Ectodermal cell (in vitro differentiated cells): Measurements from ENCODE around the gene BPI. TPM values are rescaled to one million over a fixed set of nuclear protein-coding genes. Genes with fewer than 3 reads are reported as not detected.
"Not testable (repeated sequence)": the region's sequence is repeated elsewhere in the genome, so short reads cannot be mapped to it uniquely, and the experiment has no call there.

Experiments
- H3K27ac ChIP-seq: 2 replicates; pipeline ENCODE4 v1.7.0; 2013; ENCODE audit warnings: mild to moderate bottlenecking, low read depth, low read length; ENCODE audit not compliant: insufficient read depth, poor library complexity, severe bottlenecking
- H3K27me3 ChIP-seq: 2 replicates; pipeline ENCODE4 v1.7.0; 2013; ENCODE audit warnings: mild to moderate bottlenecking, low read length; ENCODE audit not compliant: insufficient read depth, control insufficient read depth, poor library complexity, severe bottlenecking
- H3K36me3 ChIP-seq: one replicate; pipeline ENCODE4 v1.7.0; 2013; ENCODE audit warnings: low read length; ENCODE audit not compliant: control insufficient read depth, insufficient read depth
- H3K4me1 ChIP-seq: one replicate; pipeline ENCODE4 v1.7.0; 2013; ENCODE audit warnings: low read length; ENCODE audit not compliant: control insufficient read depth, insufficient read depth
- H3K4me3 ChIP-seq: 2 replicates; pipeline ENCODE4 v1.7.0; 2013; ENCODE audit warnings: low read depth, low read length, control low read depth; ENCODE audit not compliant: insufficient read depth
- H3K9me3 ChIP-seq: 2 replicates; pipeline ENCODE4 v1.7.0; 2013; ENCODE audit warnings: mild to moderate bottlenecking, low read length, moderate library complexity; ENCODE audit not compliant: control insufficient read depth
- whole genome bisulfite sequencing, 2 experiments: methylation state at CpG; one replicate each; pipeline ENCODE4 v1.1.7; 2013; ENCODE audit warnings: missing lambda C conversion rate in 2 of 2; 5-methylcytosine and 5-hydroxymethylcytosine counted together
- polyA plus RNA-seq, 4 experiments: library from polyadenylated mRNA; stranded (reverse); fragments of 50-300 nt; gene quantifications; one replicate each; pipeline ENCODE4 v1.2.3, GENCODE V29; 2013

Gene BPI
- polyA plus RNA-seq (2013, experiment 1 of 4): not detected
- polyA plus RNA-seq (2013, experiment 2 of 4): not detected
- polyA plus RNA-seq (2013, experiment 3 of 4): not detected
- polyA plus RNA-seq (2013, experiment 4 of 4): not detected

DNA sequence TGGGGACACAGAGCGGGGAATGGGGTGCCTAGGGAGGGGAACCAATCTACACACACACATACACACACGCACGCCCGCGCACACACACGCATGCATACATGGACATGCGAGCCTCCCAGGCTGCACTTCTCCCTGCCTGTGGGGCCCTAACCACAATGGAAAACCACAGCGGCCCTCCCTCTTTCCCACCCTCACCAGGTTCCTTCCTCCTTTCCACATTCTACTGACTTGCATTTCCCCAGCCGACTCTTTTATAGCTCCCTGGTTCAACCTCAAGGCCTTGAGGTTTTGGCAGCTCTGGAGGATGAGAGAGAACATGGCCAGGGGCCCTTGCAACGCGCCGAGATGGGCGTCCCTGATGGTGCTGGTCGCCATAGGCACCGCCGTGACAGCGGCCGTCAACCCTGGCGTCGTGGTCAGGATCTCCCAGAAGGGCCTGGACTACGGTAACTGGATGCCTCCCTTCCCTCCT lies at the start of gene BPI:
Gene BPI (plus strand): TSS at position 249 of the 472 bp plus-strand sequence. CDS start 68 bp downstream, at position 317.
- Histone ChIP-seq H3K27me3 (no peaks in the 10 kb centered on the region), H3K27ac (no peak within 1 kb of the TSS), H3K9me3 (no peaks in the 10 kb centered on the region), H3K4me1 (peaks cover 4% of the 10 kb centered on the region), H3K36me3 (no peaks in the 10 kb centered on the region), H3K4me3 (no peak within 1 kb of the TSS)
- 87 to 88% methylated on average over 21 of the region's 21 CpGs for WGBS, 2 experiments

DNA sequence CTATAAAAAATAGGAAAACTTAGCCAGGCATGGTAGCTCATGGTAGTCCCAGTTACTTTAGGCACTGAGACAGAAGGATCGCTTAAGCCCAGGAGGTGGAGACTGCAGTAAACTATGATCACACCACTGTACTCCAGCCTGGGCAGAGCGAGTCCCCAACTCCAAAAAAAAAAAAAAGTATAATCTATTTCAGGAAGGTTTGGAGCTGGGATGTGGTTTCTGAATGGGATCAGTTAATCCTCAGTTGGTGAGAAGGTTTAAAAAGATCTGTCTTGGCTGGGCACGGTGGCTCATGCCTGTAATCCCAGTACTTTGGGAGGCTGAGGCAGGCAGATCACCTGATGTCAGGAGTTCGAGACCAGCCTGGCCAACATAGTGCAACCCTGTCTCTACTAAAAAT lies 49.3 kb upstream of the BPI start:
- H3K36me3 ChIP-seq, H3K9me3 ChIP-seq, H3K27me3 ChIP-seq, H3K4me3 ChIP-seq, H3K27ac ChIP-seq: not testable (repeated sequence)
- WGBS, 2 experiments: 89 to 94% methylated on average over 4 of the region's 4 CpGs
- peaks cover 11% of the 10 kb centered on the region for H3K4me1 ChIP-seq

DNA sequence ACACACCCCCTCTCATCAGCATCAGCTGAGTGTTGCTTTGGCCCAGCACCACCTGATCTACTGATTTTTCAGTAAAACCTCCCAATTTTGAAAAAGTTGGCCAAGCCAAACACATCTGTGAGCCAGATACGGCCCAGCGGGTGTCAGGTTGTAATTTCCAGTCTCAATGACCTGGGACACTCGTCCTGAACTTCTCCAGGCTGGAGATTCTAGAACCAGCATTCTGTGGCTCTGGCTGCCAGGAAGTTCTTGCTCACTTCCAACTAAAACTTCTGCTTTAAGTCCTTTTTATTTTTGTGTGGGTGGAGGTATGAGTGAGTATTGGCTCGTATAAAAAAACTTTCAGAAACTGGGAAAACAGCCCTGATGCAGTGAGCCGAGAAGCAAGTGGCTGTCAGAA lies 48.6 kb upstream of the BPI start:
- 89 to 90% methylated on average over 5 of the region's 5 CpGs for WGBS, 2 experiments
- H3K4me1 ChIP-seq: peaks cover 18% of the 10 kb centered on the region
- H3K4me3 ChIP-seq: no peak overlapping the region
- H3K27me3 ChIP-seq: peaks cover 7% of the 10 kb centered on the region
- no peaks in the 10 kb centered on the region for H3K9me3 ChIP-seq
- no peak overlapping the region for H3K27ac ChIP-seq
- no peaks in the 10 kb centered on the region for H3K36me3 ChIP-seq

DNA sequence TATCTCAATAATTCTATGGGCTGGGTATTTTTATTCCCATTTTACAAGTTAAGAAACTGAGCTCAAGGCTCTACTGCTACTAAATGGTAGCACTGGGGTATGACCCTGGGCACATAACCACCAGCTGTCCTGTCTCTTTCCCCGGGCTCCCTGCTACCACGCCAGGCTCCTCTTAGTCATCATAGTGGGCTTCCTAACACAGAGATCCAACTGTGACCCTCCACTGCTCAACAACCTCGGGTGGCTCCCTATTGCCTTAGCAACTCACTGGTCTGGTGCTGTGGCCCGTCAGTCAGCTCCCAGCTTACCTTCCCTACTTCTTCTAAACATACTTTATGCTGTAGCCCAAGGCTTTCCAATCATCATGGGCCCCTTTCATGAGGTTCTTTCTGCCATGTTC lies 47.9 kb upstream of the BPI start:
- H3K9me3 ChIP-seq: no peaks in the 10 kb centered on the region
- H3K36me3 ChIP-seq: no peaks in the 10 kb centered on the region
- peaks cover 12% of the 10 kb centered on the region for H3K27me3 ChIP-seq
- H3K4me1 ChIP-seq: peaks cover 18% of the 10 kb centered on the region
- H3K4me3 ChIP-seq: no peak overlapping the region
- WGBS, 2 experiments: 93 to 95% methylated on average over 4 of the region's 4 CpGs
- H3K27ac ChIP-seq: no peak overlapping the region

DNA sequence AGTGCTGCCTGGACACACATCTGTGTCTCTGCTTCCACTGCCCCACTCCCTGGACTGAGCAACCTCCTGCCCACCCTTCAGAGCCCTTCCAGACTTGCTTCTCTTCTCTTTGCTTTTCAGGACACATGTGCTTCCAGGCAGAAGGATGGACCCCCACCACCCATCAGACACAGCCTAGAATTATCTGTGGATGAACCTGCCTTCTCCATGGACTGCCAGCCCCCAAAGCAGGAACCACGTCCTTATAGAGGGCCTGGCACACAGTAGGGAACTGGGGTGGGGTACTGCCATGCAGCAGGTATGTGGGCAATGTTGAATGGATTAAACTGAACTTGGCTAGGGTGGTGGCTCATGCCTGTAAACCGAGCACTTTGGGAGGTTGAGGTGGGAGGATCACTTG lies 47.0 kb upstream of the BPI start:
- peaks cover 13% of the 10 kb centered on the region for H3K27me3 ChIP-seq
- WGBS, 2 experiments: 89 to 95% methylated on average over 2 of the region's 2 CpGs
- H3K9me3 ChIP-seq: no peaks in the 10 kb centered on the region
- no peaks in the 10 kb centered on the region for H3K36me3 ChIP-seq
- no peak overlapping the region for H3K27ac ChIP-seq
- H3K4me1 ChIP-seq: peaks cover 18% of the 10 kb centered on the region
- no peak overlapping the region for H3K4me3 ChIP-seq

DNA sequence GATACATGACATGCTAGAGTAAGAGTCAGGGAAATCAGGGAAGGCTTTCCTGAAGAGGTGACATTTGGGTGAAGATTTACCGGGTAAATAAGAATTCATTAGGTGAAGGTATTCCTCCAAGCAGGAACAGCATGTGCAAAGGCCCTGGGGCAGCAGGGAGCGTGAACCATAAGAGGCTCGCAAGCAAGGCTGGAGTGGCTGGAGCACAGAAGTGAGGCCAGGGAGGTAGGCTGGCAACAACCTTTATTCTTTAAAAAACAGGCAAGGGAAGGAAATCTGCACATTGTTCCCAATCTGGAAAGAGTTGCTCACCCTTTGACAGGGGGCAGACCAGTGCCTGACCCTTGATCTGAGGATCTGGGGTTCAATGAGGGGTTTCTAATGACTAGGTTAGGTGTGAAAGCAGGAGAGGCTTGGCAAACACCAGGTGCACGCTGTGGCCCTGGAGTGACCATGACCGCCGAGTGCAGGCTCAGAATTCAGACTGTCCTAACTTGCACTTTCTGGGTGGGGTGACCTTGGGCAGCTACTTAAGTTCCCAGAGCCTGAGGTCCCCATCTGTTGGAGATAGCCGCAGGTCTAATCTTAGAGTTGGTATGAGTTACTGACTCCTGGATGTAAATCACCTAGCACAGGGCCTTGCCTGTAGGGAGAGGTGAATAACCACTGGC lies 45.3 kb upstream of the BPI start:
- Histone ChIP-seq H3K4me3 (no peak overlapping the region), H3K27ac (no peak overlapping the region), H3K36me3 (no peaks in the 10 kb centered on the region), H3K27me3 (peaks cover 13% of the 10 kb centered on the region), H3K9me3 (no peaks in the 10 kb centered on the region), H3K4me1 (peaks cover 7% of the 10 kb centered on the region)
- 93 to 97% methylated on average over 7 of the region's 7 CpGs for WGBS, 2 experiments

DNA sequence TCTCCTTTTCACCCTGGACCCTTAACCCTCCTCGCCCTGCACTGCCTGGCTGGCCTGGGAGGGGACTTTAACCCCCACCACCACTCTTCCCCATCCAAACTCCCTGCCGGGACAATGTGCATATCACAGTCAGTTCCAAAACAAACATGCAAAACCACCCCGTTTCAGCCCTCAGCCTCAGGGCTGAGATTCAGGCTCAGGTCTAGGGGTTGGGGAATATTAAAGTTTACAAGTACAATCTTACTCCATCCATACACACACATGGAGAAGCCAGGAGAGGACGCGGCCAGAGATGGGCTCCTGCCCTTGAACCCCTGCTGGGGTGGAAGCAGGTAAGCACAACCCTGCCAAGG lies 44.0 kb upstream of the BPI start:
- 17 to 26% methylated on average over 4 to 5 of the region's 5 CpGs for WGBS, 2 experiments
- no peaks in the 10 kb centered on the region for H3K36me3 ChIP-seq
- H3K4me1 ChIP-seq: peaks cover 7% of the 10 kb centered on the region
- H3K27ac ChIP-seq: no peak overlapping the region
- no peaks in the 10 kb centered on the region for H3K9me3 ChIP-seq
- peak overlapping the region; percentile 39 for H3K4me3 ChIP-seq
- peaks cover 13% of the 10 kb centered on the region for H3K27me3 ChIP-seq

DNA sequence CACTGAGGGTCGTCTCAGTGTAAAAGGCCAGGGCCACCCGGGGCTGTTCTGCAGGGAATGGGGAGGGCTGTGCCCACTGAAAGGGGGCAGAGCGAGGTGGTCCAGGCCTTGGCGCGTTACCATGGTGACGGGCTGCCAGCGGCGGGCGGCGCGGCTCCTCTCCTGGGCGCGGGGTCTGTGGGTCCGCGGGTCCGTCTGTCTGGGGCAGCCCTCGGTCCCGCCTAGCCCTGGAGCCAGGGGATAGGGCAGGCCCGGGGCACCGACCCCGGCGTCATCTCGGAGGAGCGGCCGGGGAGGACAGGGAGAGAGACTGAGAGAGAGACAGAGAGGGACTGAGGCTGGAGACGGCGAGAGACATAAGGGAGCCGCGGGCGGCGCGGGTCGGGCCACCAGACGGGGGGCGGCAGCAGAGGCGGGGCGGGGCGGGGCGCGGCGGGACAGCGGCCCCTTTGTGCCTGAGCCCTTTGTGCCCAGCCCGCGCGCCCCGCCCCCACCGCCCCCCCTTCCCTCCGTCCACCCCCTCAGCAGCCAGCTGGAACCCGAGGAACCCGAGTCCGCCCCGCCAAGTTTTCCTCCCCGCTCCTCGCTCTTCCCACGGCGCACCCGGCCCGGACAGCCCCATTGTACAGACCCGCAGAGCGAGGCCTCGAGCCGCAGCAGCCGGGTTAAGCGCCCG lies 43.4 kb upstream of the BPI start, which contains the start of gene KIAA1755:
Gene KIAA1755 (minus strand): TSS at position 358 of the 676 bp plus-strand sequence. CDS start 235 bp downstream, at position 123.
- WGBS, 2 experiments: 5% methylated on average over 61 to 65 of the region's 65 CpGs
- Histone ChIP-seq H3K27me3 (peaks cover 13% of the 10 kb centered on the region), H3K4me1 (peaks cover 7% of the 10 kb centered on the region), H3K9me3 (no peaks in the 10 kb centered on the region), H3K27ac (no peak within 1 kb of the TSS), H3K4me3 (peak within 1 kb of the TSS; percentile 39), H3K36me3 (no peaks in the 10 kb centered on the region)

DNA sequence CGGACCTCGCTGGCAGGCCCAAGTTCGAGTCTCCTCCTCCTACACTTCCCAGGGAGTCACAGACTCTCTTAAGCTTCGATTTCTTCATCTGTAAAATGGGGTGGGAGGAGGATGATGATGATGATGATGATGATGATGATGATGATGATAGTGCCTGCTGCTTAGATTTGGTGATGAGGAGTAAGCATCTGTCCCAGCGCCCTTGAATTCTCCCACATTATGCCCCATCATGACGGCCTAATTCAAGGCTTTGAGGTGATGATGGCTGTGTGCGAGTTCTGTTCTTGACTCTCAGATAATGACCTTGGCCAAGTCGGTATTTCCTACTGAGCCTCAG lies 42.9 kb upstream of the BPI start:
- H3K4me3 ChIP-seq: peak overlapping the region; percentile 2
- no peaks in the 10 kb centered on the region for H3K36me3 ChIP-seq
- peaks cover 7% of the 10 kb centered on the region for H3K4me1 ChIP-seq
- WGBS, 2 experiments: 64 to 65% methylated on average over 8 of the region's 8 CpGs
- H3K27ac ChIP-seq: no peak overlapping the region
- H3K9me3 ChIP-seq: no peaks in the 10 kb centered on the region
- H3K27me3 ChIP-seq: peaks cover 13% of the 10 kb centered on the region

DNA sequence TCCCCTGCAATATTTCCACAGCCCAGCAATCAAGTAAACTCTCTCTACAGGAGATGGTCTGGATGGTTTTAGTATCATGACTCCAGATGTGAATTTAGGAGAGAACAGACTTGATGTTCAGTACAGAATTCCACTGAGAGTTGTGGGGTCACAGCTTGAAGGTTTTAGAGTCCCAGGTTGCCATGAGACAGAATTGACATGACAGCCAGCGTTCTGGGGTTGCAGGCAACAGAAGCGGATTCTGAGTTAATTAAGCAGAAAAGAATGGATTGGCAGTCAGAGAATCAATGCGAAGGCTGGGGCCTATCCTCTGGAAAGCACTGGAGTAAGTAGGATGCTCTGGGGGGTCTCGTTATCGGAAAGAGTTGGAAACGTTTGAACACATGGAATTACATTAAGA lies 41.0 kb upstream of the BPI start:
- Histone ChIP-seq H3K4me1 (peaks cover 7% of the 10 kb centered on the region), H3K27ac (no peak overlapping the region), H3K4me3 (no peak overlapping the region), H3K27me3 (peaks cover 13% of the 10 kb centered on the region), H3K36me3 (no peaks in the 10 kb centered on the region), H3K9me3 (no peaks in the 10 kb centered on the region)
- 84% methylated on average over 3 to 6 of the region's 6 CpGs for WGBS, 2 experiments
